SK-N-DZ (cell line): ENCODE data around the gene CHMP4B.
"Not testable (repeated sequence)": the region's sequence is repeated elsewhere in the genome, so short reads cannot be mapped to it uniquely, and the experiment has no call there.

Source experiments
- DNase-seq: peaks from one replicate; pipeline ENCODE4 v3.0.0-alpha.2; 2015; ENCODE audit warnings: low spot score

Gene CHMP4B

DNA sequence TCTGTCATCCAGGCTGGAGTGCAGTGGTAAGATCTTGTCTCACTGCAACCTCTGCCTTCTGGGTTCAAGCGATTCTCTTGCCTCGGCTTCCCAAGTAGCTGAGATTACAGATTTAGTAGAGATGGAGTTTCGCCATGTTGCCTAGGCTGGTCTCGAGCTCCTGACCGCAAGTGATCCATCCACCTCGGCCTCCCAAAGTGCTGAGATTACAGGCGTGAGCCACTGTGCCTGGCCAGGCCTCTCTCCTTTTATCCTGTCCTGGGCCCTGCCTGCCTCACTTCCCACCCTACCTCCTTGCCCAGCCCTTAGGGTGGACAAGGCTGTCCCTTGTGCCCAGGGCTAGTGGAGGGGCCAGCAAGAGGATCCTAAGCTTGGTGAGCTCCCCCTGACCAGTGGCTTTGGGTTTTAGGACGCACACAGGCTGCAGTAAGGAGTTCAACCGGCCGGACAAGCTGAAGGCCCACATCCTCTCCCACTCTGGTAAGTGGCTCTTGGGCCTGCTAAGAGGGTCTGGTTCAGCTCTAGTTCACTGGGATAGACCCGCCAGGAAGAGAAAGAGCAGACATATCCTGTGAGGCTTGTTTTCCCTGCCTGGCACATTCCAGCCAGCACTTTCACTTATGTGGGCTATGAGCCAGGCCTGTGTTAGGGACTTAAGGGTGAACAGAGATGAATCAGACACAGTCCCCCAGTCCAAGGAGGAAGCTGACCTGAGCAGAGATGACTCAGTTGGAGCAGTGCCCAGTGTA, 21.9 kb upstream of the CHMP4B start:
- DNase-seq: peak; percentile 73

DNA sequence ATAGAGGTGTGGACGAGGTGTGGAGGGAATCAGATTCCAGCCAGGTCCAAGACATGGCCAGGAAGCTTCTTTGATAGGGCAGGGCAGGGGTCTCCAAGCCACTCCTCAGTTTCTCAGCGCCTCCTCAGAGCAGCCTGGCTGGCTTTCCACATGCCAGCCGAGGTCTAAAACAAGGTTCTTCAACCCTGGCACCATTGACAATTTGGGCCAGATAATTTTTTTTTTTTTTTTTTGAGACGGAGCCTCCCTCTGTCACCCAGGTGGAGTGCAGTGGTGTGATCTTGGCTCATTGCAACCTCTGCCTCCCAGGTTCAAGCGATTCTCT, 21.3 kb upstream of the CHMP4B start:
- no peak for DNase-seq

DNA sequence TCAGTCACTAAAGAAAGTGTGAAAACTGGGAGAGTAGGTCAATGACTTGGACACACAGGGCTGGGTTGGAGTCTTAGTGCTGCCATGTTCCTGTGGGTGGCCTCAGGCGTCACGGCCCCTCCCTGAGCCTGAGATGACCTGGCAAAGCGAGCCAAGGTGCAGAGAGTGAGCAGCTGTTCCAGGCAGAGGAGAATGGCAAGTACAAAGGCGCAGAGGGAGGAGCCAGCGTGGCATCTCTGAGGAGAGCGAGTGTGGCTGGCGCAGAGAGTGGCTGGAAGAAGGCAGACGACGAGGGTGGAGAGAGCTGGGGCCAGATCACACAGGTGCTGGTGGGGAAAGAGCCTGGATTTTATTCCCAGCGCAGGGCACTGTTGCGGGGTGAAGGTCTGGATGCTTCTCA, 20.6 kb upstream of the CHMP4B start:
- DNase-seq: no peak

DNA sequence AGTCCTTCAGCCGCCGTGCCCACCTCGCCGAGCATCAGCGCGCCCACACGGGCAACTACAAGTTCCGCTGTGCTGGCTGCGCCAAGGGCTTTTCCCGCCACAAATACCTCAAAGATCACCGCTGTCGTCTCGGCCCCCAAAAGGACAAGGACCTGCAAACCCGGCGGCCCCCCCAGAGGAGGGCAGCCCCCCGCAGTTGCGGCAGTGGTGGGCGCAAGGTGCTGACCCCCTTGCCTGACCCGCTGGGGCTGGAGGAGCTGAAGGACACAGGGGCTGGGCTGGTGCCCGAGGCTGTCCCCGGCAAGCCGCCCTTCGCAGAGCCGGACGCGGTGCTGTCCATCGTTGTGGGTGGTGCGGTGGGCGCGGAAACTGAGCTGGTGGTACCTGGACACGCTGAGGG, 20.1 kb upstream of the CHMP4B start:
- DNase-seq: no peak

DNA sequence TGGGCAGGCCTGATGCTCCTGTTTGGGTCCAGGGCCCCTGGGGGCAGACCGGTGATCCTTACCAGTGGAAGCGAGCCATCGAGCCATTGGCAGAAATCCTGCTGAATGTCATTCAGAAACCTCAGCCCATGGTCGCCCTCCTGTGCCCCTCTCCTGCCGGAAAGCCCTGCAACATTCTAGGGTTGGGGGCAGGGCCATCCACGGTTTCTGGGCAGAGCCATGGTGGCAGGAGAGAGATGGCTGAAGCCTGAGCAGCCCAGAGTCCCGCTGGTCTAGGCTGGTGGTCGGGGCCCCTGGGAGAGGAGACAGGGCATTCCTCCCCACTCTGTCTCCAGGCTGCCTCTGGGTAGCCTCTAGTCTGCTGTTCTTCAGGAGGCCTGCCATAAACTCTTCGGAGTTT, 19.6 kb upstream of the CHMP4B start:
- no peak for DNase-seq

DNA sequence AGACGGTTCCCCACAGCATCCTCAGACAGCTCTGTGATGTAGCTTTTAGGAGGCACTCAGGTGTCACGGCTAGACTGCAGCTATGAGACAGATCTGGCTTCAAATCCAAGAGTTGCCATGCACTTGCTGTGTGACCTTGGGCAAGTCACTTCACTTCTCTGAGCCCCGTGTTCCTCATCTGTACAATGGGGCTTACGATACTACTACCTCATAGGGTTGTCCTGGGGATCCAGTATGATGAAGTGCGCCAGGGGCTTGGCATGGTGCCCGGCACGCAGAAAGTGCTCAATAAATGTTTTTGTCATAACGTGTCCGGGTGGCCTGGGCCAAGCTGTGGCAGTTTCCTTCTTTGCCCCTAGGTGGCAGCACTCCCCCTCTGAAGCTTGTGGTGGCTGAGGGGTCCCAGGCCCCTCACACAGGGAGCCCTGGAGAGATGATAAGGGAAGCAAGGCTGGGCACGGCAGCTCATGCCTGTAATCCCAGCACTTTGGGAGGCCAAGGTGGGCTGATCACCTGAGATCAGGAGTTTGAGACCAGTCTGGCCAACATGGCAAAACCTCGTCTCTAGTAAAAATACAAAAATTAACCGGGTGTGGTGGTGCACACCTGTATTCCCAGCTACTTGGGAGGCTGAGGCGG, 19.1 kb upstream of the CHMP4B start:
- peak; percentile 80 for DNase-seq

DNA sequence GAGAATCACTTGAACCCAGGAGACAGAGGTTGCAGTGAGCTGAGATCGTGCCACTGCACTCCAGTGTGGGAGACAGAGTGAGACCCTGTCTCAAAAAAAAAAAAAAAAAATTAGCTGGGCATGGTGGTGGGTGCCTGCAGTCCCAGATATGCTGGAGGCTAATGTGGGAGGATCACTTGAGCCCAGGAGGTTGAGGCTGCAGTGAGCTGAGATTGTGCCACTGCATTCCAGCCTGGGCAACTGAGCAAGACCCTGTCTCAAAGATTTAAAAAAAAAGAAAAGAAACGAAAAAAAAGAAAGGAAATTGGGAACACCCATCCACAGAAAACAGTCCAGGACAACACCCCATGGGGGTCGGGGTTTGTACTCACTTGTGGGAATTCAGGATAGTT, 18.6 kb upstream of the CHMP4B start:
- not testable (repeated sequence) for DNase-seq

DNA sequence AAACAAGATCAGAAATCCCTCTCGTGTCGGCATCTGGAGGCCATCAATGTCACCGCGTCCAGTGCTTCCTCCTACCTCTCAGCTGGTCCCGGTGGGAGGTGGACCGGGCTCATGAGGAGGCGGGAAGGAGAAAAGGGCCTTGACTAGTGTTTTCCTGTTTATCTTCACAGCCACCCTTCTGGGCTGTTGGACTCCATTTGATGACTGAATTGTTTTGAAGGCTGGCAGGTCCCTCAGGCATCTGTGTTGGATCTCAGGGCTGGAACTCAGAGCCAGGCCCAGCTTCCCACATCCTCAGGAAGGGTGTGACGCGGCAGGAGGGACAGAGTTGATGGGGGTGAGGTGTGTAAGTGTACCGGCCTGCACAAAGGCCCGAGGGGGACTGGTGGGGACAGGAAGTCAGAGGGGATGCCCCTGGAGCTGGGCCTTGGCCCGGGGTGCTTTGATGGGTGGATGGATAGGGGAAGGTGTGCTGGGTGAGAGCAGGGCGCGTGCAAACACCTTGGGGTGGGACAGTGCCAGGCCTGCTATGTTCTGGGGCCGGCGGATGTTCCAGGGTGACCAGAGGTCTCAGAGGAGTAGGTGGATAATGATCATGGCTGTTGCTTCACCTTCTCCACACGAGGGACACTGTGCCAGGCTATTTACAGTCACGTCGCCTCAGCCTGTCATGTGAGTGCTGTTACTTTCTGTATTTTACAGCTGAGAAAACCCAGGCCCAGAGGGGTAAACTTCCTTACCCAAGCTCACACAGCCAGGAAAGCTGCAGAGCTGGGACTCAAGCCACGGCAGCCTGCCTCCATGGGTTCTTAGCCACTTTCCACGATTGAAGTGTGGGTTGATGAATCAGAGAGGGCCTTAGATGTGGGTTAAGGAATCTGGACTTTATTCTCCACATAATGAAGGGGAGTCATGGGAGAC, 17.9 kb upstream of the CHMP4B start:
- DNase-seq: peak; percentile 84

DNA sequence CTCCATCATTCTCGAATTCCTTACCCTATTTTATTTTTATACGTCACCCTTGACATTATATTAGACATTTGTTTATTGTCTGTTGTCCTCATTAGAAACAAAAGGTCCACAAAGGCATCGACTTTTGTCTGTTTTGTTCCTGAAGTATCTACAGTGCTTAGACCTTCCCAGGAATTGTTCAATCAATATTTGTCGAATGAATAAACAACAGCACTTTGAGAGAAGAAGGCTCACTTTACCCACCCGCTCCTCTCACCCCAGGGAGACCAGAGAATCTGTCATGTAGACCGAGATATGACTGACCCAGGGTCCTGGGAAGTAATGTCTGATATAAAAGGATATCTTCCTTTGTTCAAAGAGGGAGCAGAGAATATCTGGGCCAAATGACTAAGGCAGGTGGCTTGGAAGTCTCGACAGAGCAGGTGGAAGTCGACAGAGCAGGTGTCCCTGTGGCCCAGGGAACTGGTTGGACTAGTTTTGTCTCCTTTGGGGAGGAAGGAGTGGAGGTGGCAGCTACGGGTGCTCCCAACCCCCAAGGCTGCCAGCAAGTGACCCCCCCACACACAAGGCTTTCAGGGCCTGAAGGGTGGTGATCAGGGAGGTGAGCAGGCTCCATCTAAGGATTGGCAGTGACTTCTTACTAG, 14.8 kb upstream of the CHMP4B start:
- DNase-seq: no peak

DNA sequence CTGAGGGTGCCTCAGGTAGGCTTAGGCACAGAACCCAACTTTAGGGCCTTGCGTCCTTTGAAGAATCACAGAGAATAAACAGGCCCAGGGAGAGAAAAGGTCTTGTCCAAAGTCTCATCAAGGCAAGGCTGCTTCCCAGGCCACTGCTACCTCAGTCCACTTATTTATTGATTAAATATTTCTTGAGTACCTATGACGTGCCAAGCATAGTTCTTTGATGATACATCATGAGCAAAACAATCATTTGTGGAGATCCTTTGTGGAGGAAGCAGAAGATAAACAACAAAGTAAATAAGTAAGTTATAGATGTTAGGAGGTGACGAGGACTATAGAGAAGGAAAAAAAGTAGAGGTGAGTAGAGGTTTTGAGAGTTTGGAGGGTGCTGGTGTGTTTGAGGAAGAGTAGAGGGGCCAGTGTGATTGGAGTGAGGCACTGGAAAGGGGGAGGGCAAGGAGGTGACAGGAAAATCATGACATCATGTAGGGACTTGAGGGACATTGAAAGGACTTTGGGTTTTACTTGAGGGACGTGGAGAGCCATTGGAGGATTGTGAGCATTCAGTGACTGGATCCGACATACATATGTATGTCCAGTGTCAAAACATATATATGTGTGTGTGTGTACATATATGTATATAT, 14.1 kb upstream of the CHMP4B start:
- DNase-seq: no peak

DNA sequence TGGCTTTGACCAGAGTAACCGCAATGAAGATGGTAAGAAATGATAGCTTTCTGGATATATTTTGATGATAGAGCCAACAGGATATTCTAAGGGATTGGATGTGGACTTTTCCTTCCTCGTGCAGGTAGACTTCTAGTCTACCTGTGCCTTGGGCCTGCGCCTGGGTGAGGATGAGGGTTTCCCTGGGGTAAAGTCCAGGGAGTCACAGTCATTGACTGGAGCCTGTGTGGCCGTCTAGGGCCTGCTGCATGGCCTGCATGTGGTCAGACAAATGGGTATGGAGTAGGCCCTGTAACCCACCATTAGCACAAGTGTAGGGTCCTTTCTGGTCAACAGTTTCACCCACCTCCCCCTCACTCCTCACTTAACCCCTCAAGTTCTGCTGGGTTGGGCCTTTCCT, 12.7 kb upstream of the CHMP4B start:
- DNase-seq: no peak

DNA sequence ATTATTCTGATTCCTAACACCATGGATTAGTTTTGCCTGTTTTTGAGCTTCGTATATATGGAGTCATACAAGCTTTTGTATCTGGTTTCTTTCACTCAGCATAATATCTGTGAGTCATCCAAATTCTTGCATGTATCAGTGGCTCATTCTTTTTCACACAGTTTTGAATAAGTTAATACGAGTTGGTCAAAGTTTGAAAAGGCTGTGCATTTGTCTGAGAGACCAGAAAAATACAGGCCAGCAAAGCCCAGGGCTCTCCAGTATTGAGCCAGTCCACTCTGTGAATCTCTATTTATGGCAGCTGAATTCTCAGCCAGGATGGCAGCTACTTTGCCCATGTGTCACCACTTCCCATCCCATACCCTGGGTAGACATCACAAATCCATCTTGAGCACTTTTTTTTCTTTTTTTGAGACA, 7.2 kb upstream of the CHMP4B start:
- DNase-seq: no peak

DNA sequence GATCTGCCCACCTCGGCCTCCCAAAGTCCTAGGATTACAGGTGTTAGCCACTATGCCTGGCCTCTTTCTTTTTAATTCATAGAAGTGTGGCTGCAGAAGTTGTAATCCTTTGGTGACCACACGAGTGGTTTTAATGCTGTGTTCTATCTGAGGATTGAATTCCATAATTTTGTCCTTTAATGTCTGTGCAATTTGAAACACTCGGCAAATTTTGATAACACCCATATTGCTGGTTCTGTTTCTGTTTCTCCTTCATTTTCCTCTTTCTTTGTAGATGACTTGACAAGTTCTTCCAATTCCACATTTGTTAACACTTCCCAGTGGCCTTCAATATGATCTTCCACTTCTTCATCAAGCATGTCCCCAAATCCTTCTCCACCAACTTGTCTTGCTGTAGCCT, 2.8 kb upstream of the CHMP4B start:
- no peak for DNase-seq

DNA sequence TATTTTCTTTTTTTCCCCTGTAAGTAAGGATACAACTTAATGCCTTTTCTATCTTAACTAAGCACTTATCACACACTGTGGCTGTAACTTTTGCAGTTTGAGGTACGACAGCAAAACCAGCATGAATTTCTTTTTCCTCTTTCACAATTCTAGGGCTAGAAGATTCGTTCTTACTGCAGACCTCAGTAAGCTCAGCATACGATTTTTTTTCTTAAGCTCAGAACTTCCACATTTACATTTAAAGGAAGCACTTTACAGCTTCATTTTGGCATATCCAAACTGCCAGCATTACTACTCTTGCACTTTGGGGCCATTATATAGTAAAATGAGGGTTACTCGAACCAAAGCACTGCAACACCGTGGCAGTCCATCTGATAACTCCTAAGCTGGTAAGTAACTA, 889 bp upstream of the CHMP4B start:
- DNase-seq: no peak

DNA sequence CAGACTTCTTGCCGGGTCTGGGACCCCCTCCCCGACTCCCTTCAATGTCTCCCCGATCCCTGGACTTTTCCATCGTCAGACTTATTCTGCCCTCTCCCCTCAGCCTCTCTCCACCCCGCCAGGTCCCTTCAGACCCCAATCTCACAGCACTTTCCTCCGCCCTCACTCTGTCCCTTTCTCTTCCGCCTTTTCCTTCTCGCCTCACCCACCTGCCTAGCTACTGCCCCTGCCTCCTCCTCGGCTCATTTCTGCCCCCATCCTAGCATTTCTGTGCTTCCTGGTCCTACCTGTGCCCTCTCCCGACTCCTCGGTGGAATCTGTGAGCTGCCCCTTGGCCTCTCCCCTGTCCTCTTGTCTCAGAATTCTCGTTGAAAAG, 616 bp downstream of the CHMP4B start:
- DNase-seq: no peak

DNA sequence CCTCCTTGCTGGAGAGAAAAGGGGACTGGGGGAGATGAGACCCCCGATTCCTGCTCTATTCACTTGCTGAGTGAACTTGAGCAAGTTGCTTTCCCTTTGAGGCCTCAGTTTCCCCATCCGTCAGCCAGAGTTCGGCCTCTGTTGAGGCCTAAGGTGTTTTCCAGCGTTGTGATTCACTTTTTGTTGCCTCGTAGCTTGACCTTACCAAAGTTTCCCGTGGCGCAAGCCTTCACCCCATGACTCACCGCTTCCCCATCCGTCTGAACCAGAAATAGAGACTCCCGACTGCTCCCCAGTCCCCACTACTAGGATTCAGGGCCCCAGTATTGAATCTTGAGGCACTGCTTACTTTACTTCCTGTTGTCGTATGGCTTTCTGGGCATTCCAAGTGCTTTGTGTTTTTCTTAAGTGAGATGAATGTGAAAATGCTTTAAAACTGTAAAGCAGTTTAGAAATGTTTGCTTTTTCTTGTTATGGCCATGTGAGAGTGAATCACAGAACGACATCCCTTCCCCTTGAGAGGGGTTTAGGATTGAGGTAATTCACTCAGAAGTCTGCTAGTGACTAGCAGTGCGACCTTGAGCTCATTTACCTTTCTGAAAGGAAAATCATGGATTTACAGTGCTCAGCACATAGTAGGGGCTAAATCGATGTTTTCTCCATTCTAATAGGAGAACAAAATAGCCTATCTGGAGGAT, 1.2 kb downstream of the CHMP4B start:
- DNase-seq: no peak

DNA sequence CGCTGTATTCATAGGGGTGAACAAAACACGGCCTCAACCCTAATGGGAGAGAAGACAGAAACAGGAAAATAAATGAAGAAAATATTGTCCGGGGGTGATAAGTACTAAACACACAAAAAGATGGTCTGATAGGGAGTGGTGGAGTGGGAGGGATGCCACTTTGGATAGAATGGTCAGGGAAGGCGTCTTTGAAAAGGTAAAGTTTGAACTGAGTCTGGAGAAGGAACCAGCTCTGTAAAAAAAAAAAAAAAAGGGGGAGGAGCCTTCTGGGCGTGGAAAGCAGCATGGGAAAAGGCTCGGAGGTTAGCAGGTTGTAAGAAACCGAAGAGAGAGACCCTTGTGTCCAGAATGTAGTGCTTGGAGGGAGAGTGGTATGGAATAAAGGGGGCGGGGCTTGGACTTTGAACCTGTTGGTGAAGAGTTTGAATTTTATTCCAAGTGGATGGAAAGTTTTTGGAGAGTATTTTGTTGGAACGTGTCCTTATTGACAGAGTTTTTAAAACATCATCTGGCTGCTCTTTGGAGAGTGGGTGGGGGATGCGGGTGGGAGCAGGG, 1.8 kb downstream of the CHMP4B start:
- peak; percentile 63 for DNase-seq

DNA sequence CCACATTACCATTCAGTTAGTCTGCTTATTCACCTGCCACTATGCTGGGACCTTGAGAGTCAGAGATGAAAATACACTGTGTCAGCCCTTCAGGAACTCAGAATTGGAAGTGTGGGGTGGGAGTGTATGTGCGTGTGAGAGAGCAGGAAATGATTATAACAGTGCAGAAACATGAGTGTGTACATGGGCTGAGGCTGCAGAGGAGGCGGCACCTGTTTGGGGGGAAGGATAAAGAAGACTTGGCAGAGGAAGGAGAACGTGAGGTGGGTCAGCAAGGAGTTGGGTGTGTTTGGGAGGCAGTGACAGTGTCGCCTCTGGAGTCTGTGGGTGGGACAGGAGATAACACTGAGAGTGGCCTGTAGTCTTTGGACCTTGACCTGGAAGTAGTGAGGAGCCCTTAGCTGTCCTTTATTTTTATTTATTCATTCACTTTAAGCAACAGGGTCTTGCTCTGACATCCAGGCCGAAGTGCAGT, 3.1 kb downstream of the CHMP4B start:
- DNase-seq: no peak

DNA sequence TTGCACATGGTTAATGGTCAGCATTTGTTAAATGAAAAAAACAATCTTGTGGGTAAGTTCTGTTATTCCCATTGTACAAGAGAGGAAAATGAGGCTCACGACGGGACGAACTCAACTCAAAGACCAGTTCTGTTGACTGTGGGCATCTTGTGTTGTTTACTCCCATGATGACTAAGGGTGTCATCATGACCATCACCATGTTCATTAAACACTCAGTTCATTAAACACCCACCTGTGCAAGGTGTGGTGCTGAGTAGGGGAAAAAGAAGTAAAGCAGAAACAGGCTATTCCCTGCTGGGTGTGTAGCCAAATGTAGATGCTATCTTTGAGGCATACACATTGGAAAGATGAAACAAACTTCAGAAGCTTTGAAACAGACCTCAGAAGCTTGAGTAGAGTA, 4.5 kb downstream of the CHMP4B start:
- no peak for DNase-seq

DNA sequence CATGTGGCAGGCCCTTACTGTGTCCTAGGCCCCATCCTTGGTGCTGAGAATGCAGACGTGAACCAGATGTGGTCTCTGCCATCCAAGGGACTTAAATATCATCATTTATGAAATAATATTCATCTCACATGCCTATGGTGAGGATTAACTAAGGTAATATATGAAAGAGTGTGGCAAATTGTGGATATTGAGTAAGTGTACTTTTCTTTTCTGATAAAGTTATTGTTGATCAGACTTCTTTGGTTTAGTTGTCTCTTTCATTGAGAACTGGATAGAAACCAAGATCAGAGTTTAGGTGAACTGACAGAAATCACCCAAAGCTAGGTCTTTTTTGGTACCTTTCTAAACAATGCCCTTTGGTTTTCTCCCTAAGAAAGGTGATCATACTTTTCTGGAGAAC, 5.0 kb downstream of the CHMP4B start:
- no peak for DNase-seq

DNA sequence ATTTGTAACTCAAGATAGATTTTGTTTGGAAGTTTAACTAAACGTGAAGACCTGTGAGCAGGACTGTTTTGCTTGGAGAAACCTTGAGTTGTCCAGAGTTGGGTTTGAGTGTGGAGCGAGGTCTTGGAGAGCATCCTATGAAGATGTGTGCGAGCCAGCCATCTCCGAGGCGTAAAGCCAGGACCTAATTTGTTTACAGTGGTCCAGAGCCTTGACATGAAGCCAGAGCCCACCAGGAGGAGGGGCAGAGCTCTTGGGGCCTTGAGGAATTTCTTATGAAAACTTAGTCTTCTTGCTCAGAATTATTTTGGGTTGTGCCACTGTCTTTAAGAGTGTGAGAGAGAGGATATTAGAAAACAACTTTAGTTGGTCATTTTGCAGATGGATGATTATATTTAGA, 6.3 kb downstream of the CHMP4B start:
- no peak for DNase-seq
